GM23248 (cell line): Measurements from ENCODE around the gene DOK5.

ENCODE experiments used
- EZH2 ChIP-seq: fragments of 200-600 bp; sonication (generic); IDR thresholded peaks from 2 replicates; pipeline ENCODE4 v1.6.1; 2018; ENCODE audit warnings: antibody characterized with exemption, mild to moderate bottlenecking; ENCODE audit not compliant: insufficient read depth, poor library complexity, severe bottlenecking
- EZH2phosphoT487 ChIP-seq: fragments of 200-600 bp; sonication (generic); IDR thresholded peaks from 2 replicates; pipeline ENCODE4 v1.6.1; 2018; ENCODE audit warnings: antibody characterized with exemption, moderate library complexity, mild to moderate bottlenecking, low read depth; ENCODE audit not compliant: insufficient read depth

GRCh38 chr20:54459279-54459678 lies 16.1 kb upstream of the DOK5 start:
- TF ChIP-seq EZH2 (no peak), EZH2phosphoT487 (no peak)
